SU-DHL-6 (cell line): Measurements from ENCODE around the gene OR6K2.

Experiments used
- H2AFZ ChIP-seq: fragments of 200-600 bp; sonication (generic); 2 replicates; pipeline ENCODE4 v1.6.1; 2014; ENCODE audit warnings: low read depth, mild to moderate bottlenecking, moderate library complexity, mixed read lengths, antibody characterized with exemption, low read length; ENCODE audit not compliant: severe bottlenecking
- H3F3A ChIP-seq: fragments of 200-600 bp; shearing (Covaris generic); 2 replicates; pipeline ENCODE4 v1.6.0; 2016; ENCODE audit warnings: antibody characterized with exemption, mild to moderate bottlenecking; ENCODE audit not compliant: insufficient read depth
- H3K27ac ChIP-seq: fragments of 200-600 bp; sonication (generic); 2 replicates; pipeline ENCODE4 v1.5.1; 2016; ENCODE audit warnings: low read depth, mild to moderate bottlenecking, low read length, moderate library complexity, mixed read lengths
- H3K27me3 ChIP-seq: fragments of 200-600 bp; sonication (generic), shearing (Covaris generic); 2 replicates; pipeline ENCODE4 v1.6.0; 2014; ENCODE audit warnings: mild to moderate bottlenecking, low read length
- H3K36me3 ChIP-seq: fragments of 200-600 bp; sonication (generic); 2 replicates; pipeline ENCODE4 v1.6.1; 2014; ENCODE audit warnings: mild to moderate bottlenecking, low read length, mixed read lengths
- H3K4me2 ChIP-seq: fragments of 300-600, 200-600 bp; shearing (Covaris generic), sonication (generic); 2 replicates; pipeline ENCODE4 v1.6.0; 2014; ENCODE audit warnings: low read length, low read depth, mild to moderate bottlenecking; ENCODE audit not compliant: poor library complexity, severe bottlenecking
- H3K4me3 ChIP-seq: fragments of 200-600 bp; sonication (generic); 2 replicates; pipeline ENCODE4 v1.5.1; 2014; ENCODE audit warnings: antibody characterized with exemption, low read length, mild to moderate bottlenecking, mixed read lengths; ENCODE audit not compliant: insufficient read depth, poor library complexity, severe bottlenecking
- H3K79me2 ChIP-seq: fragments of 200-600 bp; sonication (generic); 2 replicates; pipeline ENCODE4 v1.6.1; 2014; ENCODE audit warnings: mild to moderate bottlenecking, low read length, moderate library complexity; ENCODE audit not compliant: insufficient read depth
- H3K9ac ChIP-seq: fragments of 200-600 bp; sonication (generic); 2 replicates; pipeline ENCODE4 v1.7.0; 2014; ENCODE audit warnings: mild to moderate bottlenecking, low read length
- H3K9me2 ChIP-seq: fragments of 200-600 bp; sonication (generic); replicated peaks from 2 replicates; pipeline ENCODE4 v1.6.1; 2014; ENCODE audit warnings: low read length; ENCODE audit not compliant: insufficient read depth
- H3K9me3 ChIP-seq: fragments of 200-600 bp; sonication (generic); 2 replicates; pipeline ENCODE4 v1.6.1; 2014; ENCODE audit warnings: low read length, mixed read lengths; ENCODE audit not compliant: insufficient read depth
- H4K20me1 ChIP-seq: fragments of 200-600 bp; sonication (generic); 2 replicates; pipeline ENCODE4 v1.6.1; 2014; ENCODE audit warnings: low read depth, mild to moderate bottlenecking, antibody characterized with exemption, low read length, moderate library complexity, mixed read lengths
- CTCF ChIP-seq: fragments of 200-600 bp; sonication (generic); IDR thresholded peaks from one replicate; pipeline ENCODE4 v1.5.1; 2017; ENCODE audit warnings: antibody characterized with exemption, mild to moderate bottlenecking, low read length, moderate library complexity; ENCODE audit not compliant: insufficient read depth, poor library complexity, severe bottlenecking
- EZH2phosphoT487 ChIP-seq: fragments of 200-600 bp; sonication (generic), shearing (Covaris generic); conservative IDR thresholded peaks from 2 replicates; pipeline ENCODE4 v1.6.1; 2018; ENCODE audit warnings: mild to moderate bottlenecking, antibody characterized with exemption, low read length, moderate library complexity, mixed read lengths

OR6K2 gene

GRCh38 chr1:158685085-158685484 lies 15.4 kb downstream of the OR6K2 start:
- H4K20me1 ChIP-seq: no peaks in the 10 kb centered on the region
- H3K9ac ChIP-seq: no peak overlapping the region
- H3K27me3 ChIP-seq: no peaks in the 10 kb centered on the region
- H3K9me2 ChIP-seq: no peaks in the 10 kb centered on the region; the same call in 1 of the 2 replicates
- H3K4me3 ChIP-seq: no peak overlapping the region
- H3K4me2 ChIP-seq: no peak overlapping the region
- H3F3A ChIP-seq: no peaks in the 10 kb centered on the region
- no peak for TF ChIP-seq CTCF
- no peak for TF ChIP-seq EZH2phosphoT487
- no peaks in the 10 kb centered on the region for H3K36me3 ChIP-seq
- no peak overlapping the region for H2AFZ ChIP-seq
- H3K27ac ChIP-seq: no peak overlapping the region
- H3K79me2 ChIP-seq: no peaks in the 10 kb centered on the region
- H3K9me3 ChIP-seq: no peaks in the 10 kb centered on the region

GRCh38 chr1:158681606-158682005 lies 18.8 kb downstream of the OR6K2 start:
- no peak overlapping the region for H2AFZ ChIP-seq
- H3K4me3 ChIP-seq: no peak overlapping the region
- no peaks in the 10 kb centered on the region for H3K36me3 ChIP-seq
- no peaks in the 10 kb centered on the region for H3K9me3 ChIP-seq
- H3K4me2 ChIP-seq: no peak overlapping the region
- H3K27me3 ChIP-seq: no peaks in the 10 kb centered on the region
- H4K20me1 ChIP-seq: no peaks in the 10 kb centered on the region
- no peaks in the 10 kb centered on the region for H3K79me2 ChIP-seq
- no peaks in the 10 kb centered on the region for H3K9me2 ChIP-seq
- no peaks in the 10 kb centered on the region for H3F3A ChIP-seq
- no peak overlapping the region for H3K9ac ChIP-seq
- no peak for TF ChIP-seq EZH2phosphoT487
- TF ChIP-seq CTCF: no peak
- no peak overlapping the region for H3K27ac ChIP-seq

GRCh38 chr1:158679289-158679688 lies 21.2 kb downstream of the OR6K2 start:
- Histone ChIP-seq H3K79me2 (no peaks in the 10 kb centered on the region), H3K4me2 (no peak overlapping the region), H3K36me3 (no peaks in the 10 kb centered on the region), H3K27me3 (no peaks in the 10 kb centered on the region), H3K9me3 (no peaks in the 10 kb centered on the region), H3K4me3 (no peak overlapping the region), H3K9me2 (no peaks in the 10 kb centered on the region), H2AFZ (no peak overlapping the region), H4K20me1 (no peaks in the 10 kb centered on the region), H3F3A (no peaks in the 10 kb centered on the region), H3K27ac (no peak overlapping the region), H3K9ac (no peak overlapping the region)
- TF ChIP-seq EZH2phosphoT487 (no peak), CTCF (no peak)
